Raji (cell line): Measurements from ENCODE around the gene CFAP47.

Experiments
- POLR2A ChIP-seq: IDR thresholded peaks from 2 replicates; pipeline ENCODE4 v1.6.1; 2011; ENCODE audit warnings: low read depth, low read length, control low read depth; ENCODE audit not compliant: insufficient read depth

CFAP47 gene

GRCh38 chrX:35919536-35920309 lies at the start of gene CFAP47:
CFAP47 (plus strand) TSS chrX:35919734; CDS start chrX:35919800, 66 bp downstream.
- TF ChIP-seq POLR2A = no peak

GRCh38 chrX:35880601-35881000 lies 38.9 kb upstream of the CFAP47 start:
- no peak for TF ChIP-seq POLR2A

- TF ChIP-seq POLR2A = no peak
These were observed 33.4 kb upstream of the CFAP47 start for GRCh38 chrX:35886135-35886534.

GRCh38 chrX:35890699-35891098 lies 28.8 kb upstream of the CFAP47 start:
- TF ChIP-seq POLR2A = no peak

GRCh38 chrX:36007207-36007606 lies 87.7 kb downstream of the CFAP47 start:
- TF ChIP-seq POLR2A = no peak

- TF ChIP-seq POLR2A = no peak
These were observed 99.6 kb downstream of the CFAP47 start for GRCh38 chrX:36019125-36019524.

GRCh38 chrX:36035550-36035949 lies 116.0 kb downstream of the CFAP47 start:
- no peak for TF ChIP-seq POLR2A

- TF ChIP-seq POLR2A = no peak
These were observed 143.2 kb downstream of the CFAP47 start for GRCh38 chrX:36062778-36063177.

- no peak for TF ChIP-seq POLR2A
These were observed 151.5 kb downstream of the CFAP47 start for GRCh38 chrX:36071061-36071460.

GRCh38 chrX:36083256-36083655 lies 163.7 kb downstream of the CFAP47 start:
- TF ChIP-seq POLR2A = no peak

- TF ChIP-seq POLR2A = no peak
These were observed 167.8 kb downstream of the CFAP47 start for GRCh38 chrX:36087366-36087765.

GRCh38 chrX:36102425-36102824 lies 182.9 kb downstream of the CFAP47 start:
- TF ChIP-seq POLR2A = no peak

- no peak for TF ChIP-seq POLR2A
These were observed 196.7 kb downstream of the CFAP47 start for GRCh38 chrX:36116222-36116621.

- TF ChIP-seq POLR2A = no peak
These were observed 239.7 kb downstream of the CFAP47 start for GRCh38 chrX:36159254-36159653.

GRCh38 chrX:36160081-36160480 lies 240.5 kb downstream of the CFAP47 start:
- TF ChIP-seq POLR2A = no peak

- TF ChIP-seq POLR2A = no peak
These were observed 279.0 kb downstream of the CFAP47 start for GRCh38 chrX:36198575-36198974.

GRCh38 chrX:36199928-36200327 lies 280.4 kb downstream of the CFAP47 start:
- TF ChIP-seq POLR2A = no peak
